ENCODE results near the gene PVRIG.

GRCh38 chr7:100208911-100209408 is 10.8 kb upstream of the PVRIG start:
- no peak for TF ChIP-seq EZH2 (IDR thresholded peaks at IDR 0.05; ENCODE audit: low read depth)
- TF ChIP-seq, protein P1, sequence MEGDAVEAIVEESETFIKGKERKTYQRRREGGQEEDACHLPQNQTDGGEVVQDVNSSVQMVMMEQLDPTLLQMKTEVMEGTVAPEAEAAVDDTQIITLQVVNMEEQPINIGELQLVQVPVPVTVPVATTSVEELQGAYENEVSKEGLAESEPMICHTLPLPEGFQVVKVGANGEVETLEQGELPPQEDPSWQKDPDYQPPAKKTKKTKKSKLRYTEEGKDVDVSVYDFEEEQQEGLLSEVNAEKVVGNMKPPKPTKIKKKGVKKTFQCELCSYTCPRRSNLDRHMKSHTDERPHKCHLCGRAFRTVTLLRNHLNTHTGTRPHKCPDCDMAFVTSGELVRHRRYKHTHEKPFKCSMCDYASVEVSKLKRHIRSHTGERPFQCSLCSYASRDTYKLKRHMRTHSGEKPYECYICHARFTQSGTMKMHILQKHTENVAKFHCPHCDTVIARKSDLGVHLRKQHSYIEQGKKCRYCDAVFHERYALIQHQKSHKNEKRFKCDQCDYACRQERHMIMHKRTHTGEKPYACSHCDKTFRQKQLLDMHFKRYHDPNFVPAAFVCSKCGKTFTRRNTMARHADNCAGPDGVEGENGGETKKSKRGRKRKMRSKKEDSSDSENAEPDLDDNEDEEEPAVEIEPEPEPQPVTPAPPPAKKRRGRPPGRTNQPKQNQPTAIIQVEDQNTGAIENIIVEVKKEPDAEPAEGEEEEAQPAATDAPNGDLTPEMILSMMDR (conservative IDR thresholded peaks at IDR 0.05) = no peak

All from PC-9 (cell line).